Measurements from ENCODE around the gene OR52W1. TPM values are rescaled to one million over a fixed set of nuclear protein-coding genes. Genes with fewer than 3 reads are reported as not detected.

The OR52W1 gene
- total RNA-seq, 1 donor from 2014 or later = not detected

Other genes with a start within 250 kb of the OR52W1 start
- not detected in 2 replicates for gene OR56A5, start 230.7 kb upstream of the OR52W1 start, total RNA-seq
- not detected in 2 replicates for gene OR52L1, start 212.2 kb upstream of the OR52W1 start, total RNA-seq
- gene OR56A4, start 192.3 kb upstream of the OR52W1 start, total RNA-seq = not detected in 2 replicates
- gene OR56A1, start 168.5 kb upstream of the OR52W1 start, total RNA-seq = 0.05 TPM in 1 of 2 replicates, not detected in the other
- not detected in 2 replicates for gene OR56B4, start 91.5 kb upstream of the OR52W1 start, total RNA-seq
- gene OR52B2, start 28.9 kb upstream of the OR52W1 start, total RNA-seq = not detected in 2 replicates
- gene C11orf42, start 6.3 kb downstream of the OR52W1 start, total RNA-seq = not detected in 2 replicates
- 26.4 and 36.6 TPM in 2 replicates for gene FHIP1B, start 35.4 kb downstream of the OR52W1 start, total RNA-seq
- gene CNGA4, start 39.9 kb downstream of the OR52W1 start, total RNA-seq = 0.10 TPM in 1 of 2 replicates, not detected in the other
- not detected in 2 replicates for gene CCKBR, start 60.6 kb downstream of the OR52W1 start, total RNA-seq
- 124 and 168 TPM in 2 replicates for gene CAVIN3, start 121.3 kb downstream of the OR52W1 start, total RNA-seq
- gene SMPD1, start 191.2 kb downstream of the OR52W1 start, total RNA-seq = 86.0 and 92.6 TPM in 2 replicates
- 16.4 and 18.4 TPM in 2 replicates for gene APBB1, start 219.9 kb downstream of the OR52W1 start, total RNA-seq
- gene HPX, start 241.8 kb downstream of the OR52W1 start, total RNA-seq = not detected in 2 replicates